ENCODE measurements around the gene ARL15.
"Not testable (repeated sequence)": the region's sequence is repeated elsewhere in the genome, so short reads cannot be mapped to it uniquely, and the experiment has no call there.

ARL15 gene

GRCh38 chr5:54080831-54081230, 229.5 kb downstream of the ARL15 start:
- no peak for TF ChIP-seq CTCF (IDR thresholded peaks at IDR 0.05; ENCODE audit: insufficient read depth, low read depth, low read length, missing control alignments)
- no peak for DNase-seq (ENCODE audit: low read depth)
- H3K4me3 ChIP-seq (ENCODE audit: low read depth, low read length), result no peak overlapping the region

GRCh38 chr5:54073735-54074134, 236.6 kb downstream of the ARL15 start:
- H3K4me3 ChIP-seq (ENCODE audit: low read depth, low read length), result no peak overlapping the region
- DNase-seq (ENCODE audit: low read depth), result no peak
- no peak for TF ChIP-seq CTCF (IDR thresholded peaks at IDR 0.05; ENCODE audit: insufficient read depth, low read depth, low read length, missing control alignments)

DNA sequence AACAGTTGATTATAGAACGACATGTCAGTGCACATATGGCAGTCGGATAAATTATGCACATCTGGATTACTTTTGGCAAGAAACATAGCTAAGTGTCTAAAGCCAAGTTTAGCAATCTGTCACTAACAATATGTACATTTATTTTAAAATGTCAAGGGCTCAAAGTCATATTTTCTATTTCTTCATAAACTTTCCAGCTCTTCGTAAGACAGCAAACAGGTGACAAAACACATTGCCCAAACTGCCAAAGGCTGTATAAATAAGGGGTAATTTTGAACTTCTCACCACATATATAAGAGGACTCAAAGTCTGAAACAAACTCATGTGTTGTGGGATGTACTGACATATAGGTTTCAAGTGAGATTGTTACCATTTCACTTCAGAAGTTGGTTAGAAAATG, 237.2 kb downstream of the ARL15 start:
- no peak for TF ChIP-seq CTCF (IDR thresholded peaks at IDR 0.05; ENCODE audit: insufficient read depth, low read depth, low read length, missing control alignments)
- DNase-seq (ENCODE audit: low read depth), result no peak
- H3K4me3 ChIP-seq (ENCODE audit: low read depth, low read length), result no peak overlapping the region

GRCh38 chr5:54066433-54066832, 243.9 kb downstream of the ARL15 start:
- TF ChIP-seq CTCF (IDR thresholded peaks at IDR 0.05; ENCODE audit: insufficient read depth, low read depth, low read length, missing control alignments), result no peak

GRCh38 chr5:54063817-54064216, 246.6 kb downstream of the ARL15 start:
- TF ChIP-seq CTCF (IDR thresholded peaks at IDR 0.05; ENCODE audit: insufficient read depth, low read depth, low read length, missing control alignments), result no peak

More at GRCh38 chr5:54066433-54066832, 243.9 kb downstream of the ARL15 start:
- DNase-seq (ENCODE audit: low read depth), result no peak
- H3K4me3 ChIP-seq (ENCODE audit: low read depth, low read length), result no peak overlapping the region

GRCh38 chr5:54062958-54063357, 247.4 kb downstream of the ARL15 start:
- H3K4me3 ChIP-seq (ENCODE audit: low read depth, low read length), result no peak overlapping the region
- no peak for TF ChIP-seq CTCF (IDR thresholded peaks at IDR 0.05; ENCODE audit: insufficient read depth, low read depth, low read length, missing control alignments)
- no peak for DNase-seq (ENCODE audit: low read depth)

More at GRCh38 chr5:54063817-54064216, 246.6 kb downstream of the ARL15 start:
- no peak overlapping the region for H3K4me3 ChIP-seq (ENCODE audit: low read depth, low read length)
- DNase-seq (ENCODE audit: low read depth), result no peak

DNA sequence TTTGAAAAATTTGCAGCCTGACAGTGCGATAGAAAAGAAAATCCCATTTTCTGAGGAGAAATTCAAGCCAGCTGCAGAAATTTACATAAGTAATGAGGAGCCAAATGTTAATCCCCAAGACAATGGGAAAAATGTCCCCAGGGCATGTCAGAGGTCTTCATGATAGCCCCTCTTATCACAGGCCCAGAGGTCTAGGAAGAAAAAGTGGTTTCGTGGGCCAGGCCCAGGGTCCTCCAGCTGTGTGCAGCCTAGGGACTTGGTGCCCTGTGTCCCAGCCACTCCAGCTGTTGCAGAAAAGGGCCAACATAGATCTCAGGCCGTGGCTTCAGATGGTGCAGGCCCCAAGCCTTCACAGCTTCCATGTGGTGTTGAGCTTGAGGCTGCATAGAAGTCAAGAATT, 249.5 kb downstream of the ARL15 start:
- not testable (repeated sequence) for H3K4me3 ChIP-seq (ENCODE audit: low read depth, low read length); DNase-seq (ENCODE audit: low read depth)

Data from GM12865 (cell line).